B cell (primary cell): Measurements from ENCODE around the gene NECAP2.

Source experiments
- CTCF ChIP-seq: fragments of 200-600 bp; IDR thresholded peaks from one replicate; pipeline ENCODE4 v1.8.0; 2022; ENCODE audit warnings: antibody characterized with exemption, mild to moderate bottlenecking
- EZH2 ChIP-seq: IDR thresholded peaks from 2 replicates; pipeline ENCODE4 v1.6.1; 2012; ENCODE audit warnings: borderline replicate concordance, low read depth, mild to moderate bottlenecking, moderate library complexity, low read length; ENCODE audit not compliant: insufficient read depth, poor library complexity, severe bottlenecking

GRCh38 chr1:16459352-16459925, 18.9 kb downstream of the NECAP2 start:
- TF ChIP-seq CTCF (no peak), EZH2 (no peak)
